GM21423 (cell line): ENCODE results near the gene TMEM117.

Source experiments
- ATAC-seq: cut with Tn5 transposase; IDR thresholded peaks from one replicate; pipeline ENCODE4 v1.9.1; 2021; ENCODE audit warnings: mild to moderate bottlenecking, moderate library complexity; ENCODE audit not compliant: unreplicated experiment

TMEM117 gene

DNA sequence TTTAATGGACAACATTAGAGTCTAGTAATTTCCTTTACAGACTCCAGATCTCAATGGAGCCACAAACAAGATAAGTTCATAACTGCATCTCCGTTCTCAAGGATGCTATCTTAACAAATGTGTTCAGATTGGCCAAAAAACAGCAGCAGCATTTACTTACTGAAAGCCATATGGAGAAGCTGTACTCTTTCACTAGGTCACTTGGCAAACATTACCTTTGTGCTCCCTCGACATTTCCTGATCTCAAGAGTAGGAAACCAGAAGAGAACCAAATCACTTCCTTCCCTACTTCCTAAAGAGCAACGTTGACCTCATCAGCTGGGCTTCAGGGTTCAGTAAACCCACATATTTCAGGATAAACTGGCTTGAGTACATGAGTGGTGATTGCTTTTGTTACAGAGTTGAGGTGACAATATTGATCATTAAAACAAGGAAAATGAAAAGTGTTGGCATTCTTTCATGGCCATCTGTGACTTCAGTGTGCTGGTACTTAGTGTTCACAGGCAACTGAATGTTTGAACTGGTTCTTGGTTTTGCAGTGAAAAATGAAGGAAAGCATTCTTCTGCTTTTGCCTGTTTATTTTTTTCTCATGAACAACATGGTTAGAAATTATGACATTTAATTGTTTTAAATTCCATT, 449.6 kb downstream of the TMEM117 start:
- ATAC-seq = no peak

- peak; percentile 68 for ATAC-seq
Measured at GRCh38 chr12:44286336-44286735, 450.5 kb downstream of the TMEM117 start.

DNA sequence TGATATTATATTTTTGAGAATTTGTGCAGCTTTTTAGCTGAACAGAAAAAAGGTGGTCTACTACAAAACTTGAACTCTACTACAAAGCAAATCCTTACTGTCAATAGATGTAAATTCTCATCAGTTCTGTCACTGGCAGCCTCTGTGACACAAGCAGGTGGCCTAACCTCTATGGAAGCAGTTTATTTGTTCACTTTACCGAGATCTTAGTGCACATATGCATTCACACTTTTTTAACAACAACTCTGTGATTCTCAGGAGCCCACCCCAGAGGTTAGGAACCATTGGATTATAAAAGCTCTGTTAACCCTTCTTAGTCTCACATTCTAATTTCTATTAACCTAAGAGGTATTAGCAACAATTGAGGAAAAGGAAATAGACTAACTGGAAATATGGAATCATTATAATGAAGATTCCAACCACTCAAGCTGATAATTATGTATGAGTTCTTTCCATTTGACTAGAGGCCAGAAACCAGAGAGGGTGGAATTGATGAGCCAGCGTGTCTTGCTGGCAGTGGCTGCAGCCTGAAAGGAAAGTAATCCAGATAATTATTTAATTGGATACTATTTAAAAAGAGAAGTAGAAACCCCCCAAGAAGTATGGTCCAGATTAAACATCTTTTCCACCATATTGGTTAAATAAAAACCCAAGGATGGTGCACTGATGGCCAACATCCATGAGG, 451.1 kb downstream of the TMEM117 start:
- ATAC-seq = no peak

DNA sequence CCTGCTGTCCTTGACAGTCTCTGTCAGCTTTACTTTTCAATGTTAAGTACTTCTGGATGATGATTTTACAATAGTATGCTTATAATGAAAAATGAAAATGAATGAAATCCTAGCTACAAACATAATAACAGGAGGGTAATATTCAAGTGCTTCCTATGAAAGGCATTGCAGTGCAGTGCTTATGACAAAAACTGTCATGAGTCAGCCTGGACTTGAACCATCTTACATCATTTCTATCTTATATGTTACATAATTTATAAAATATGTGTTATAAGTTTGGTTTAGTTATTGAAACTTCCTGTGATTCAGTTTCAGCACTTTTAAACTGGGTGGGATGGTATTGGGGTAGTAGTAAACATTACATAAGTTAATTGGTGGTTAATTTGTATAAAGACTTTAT, 451.7 kb downstream of the TMEM117 start:
- no peak for ATAC-seq

- peak; percentile 97 for ATAC-seq
Measured at GRCh38 chr12:44294649-44295048, 458.8 kb downstream of the TMEM117 start.

- ATAC-seq = no peak
Measured at GRCh38 chr12:44295958-44296623, 460.2 kb downstream of the TMEM117 start.

DNA sequence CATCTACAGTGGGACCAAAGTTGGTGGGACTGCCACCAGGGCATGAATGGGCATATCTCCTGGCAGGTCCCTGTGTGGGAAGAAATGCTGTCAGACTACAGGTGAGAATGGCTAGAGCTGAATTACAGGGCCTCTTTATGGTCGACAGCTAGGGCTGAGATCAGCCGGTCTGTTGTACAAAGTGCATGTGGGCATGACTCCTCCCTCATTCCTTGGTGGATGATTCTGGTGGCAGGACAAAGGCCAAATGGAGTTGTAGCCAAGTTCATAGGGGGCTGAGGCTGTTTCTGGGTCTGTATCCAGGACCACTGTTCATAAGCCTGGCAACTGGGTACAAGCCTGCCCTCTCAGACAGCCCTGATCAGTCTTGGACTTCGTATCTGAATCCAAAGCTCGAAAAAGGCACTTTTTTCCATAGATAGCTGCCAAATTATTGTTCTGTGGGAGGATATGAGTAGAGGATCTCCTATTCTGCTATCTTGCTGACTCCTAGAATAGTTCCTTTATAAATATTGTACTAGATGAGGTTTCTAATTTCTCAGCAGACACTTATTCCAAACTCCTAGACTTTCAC, 460.8 kb downstream of the TMEM117 start:
- no peak for ATAC-seq

DNA sequence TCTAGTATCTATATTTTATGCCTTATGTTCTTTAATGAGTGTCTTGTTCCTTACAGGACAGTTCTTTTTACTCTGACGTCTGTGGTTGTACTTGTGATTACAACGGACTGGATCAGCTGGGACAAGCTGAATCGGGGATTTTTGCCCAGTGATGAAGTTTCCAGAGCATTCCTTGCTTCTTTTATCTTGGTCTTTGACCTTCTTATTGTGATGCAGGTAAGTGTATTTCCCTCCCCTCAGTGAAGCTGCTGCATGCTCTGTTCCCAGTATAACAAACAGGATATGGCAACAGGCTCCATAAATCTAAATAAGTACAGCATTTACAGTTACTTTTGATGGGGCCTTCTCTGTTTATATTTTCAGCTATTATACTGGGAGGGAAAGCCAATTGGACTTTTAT, 463.6 kb downstream of the TMEM117 start:
- ATAC-seq = no peak

GRCh38 chr12:44307506-44308168, 471.8 kb downstream of the TMEM117 start:
- ATAC-seq = no peak

DNA sequence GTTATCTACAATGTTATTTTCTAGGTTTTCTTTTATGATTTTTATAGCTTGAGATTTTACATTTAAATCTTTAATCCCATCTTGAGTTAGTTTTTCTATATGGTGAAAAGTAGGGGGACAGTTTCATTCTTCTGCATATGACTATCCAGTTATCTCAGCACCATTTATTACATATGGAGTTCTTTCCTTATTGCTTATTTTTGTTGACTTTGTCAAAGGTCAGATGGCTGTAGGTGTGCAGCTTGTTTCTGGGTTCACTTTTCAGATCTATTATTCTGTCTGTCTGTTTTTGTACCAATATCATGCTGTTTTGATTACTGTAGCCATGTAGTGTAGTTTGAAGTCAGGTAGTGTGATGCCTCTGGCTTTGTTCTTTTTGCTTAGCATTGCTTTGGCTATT, 477.3 kb downstream of the TMEM117 start:
- ATAC-seq = no peak

DNA sequence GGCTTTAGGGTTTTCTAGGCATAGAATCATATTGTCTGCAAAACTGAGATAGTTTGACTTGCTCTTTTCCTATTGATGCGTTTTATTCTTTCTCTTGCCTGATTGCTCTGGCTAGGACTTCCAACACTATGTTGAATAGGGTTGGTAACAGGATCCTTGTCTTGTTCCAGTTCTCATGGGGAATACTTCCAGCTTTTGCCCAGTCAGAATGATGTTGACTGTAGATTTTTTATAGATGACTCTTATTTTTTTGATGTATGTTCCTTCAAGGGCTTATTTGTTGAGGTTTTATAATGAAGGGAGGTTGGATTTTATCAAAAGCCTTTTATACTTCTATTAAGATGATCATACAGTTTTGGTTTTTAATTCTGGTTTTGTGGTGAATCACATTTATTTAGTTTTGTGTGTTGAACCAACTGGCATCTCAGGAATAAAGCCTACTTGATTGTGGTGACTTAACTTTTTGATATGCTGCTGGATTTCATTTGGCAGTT, 478.2 kb downstream of the TMEM117 start:
- no peak for ATAC-seq

DNA sequence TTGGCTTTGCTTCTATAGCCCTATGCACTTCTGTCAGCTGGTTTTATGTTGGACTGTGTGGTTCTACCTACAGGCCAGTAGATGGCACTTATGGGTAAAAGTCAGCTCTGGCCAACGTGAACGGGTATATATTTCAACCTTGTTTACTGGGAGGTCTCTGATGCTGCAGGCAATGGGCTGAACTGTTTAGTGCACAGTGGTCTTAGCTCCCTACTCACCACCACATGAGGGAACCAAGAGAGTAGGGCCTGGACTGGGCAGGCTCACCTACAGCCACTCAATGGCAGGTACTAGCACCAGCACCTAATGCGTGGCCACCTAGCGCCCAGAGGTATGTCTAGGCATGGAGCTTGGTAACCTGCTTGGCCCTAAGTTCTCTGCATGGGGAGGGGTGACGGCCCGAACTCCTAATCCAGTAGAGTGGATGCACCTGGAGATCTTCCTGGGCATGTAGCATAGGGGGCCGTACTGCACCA, 481.8 kb downstream of the TMEM117 start:
- ATAC-seq = peak; percentile 81

- ATAC-seq = no peak
Measured at GRCh38 chr12:44331269-44331668, 495.4 kb downstream of the TMEM117 start.

- ATAC-seq = no peak
Measured at GRCh38 chr12:44334347-44334746, 498.5 kb downstream of the TMEM117 start.

DNA sequence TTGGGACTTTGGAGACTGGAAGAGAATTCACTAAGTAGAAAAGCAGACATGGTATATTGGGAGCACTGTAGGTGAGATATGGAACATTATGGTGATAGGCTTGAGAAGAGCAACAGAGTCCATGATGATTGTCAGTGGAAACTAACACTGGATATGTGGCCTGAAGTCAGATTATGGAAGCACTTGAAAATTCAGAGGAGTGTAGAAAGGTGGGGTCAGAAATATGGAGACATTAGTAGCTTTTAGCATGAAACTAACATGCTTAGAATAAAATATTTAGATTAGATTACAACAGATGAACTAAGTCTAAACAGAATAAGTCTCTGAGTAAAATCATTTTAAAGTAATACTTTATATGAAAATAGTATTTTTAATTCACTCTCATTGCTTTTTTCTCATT, 499.1 kb downstream of the TMEM117 start:
- no peak for ATAC-seq

DNA sequence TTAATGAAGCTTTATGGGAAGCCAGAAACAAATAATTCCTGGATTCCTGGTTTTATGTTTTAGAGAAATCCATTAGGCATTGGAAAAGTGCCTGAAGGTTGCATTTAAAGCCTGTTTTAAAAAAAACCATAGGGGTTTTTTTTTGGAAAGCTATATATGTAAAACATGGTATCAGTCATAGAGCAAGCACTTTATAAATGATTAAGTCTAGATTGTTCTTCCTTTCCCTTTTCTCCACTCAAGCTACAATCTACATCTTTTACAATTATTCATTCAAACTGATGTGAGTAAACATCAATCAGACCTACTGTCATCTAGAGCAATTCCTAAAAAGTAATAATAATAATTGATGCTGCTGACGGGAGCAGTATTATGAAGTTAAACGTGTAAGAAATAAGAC, 500.7 kb downstream of the TMEM117 start:
- ATAC-seq = no peak

GRCh38 chr12:44342371-44342770, 506.5 kb downstream of the TMEM117 start:
- no peak for ATAC-seq

DNA sequence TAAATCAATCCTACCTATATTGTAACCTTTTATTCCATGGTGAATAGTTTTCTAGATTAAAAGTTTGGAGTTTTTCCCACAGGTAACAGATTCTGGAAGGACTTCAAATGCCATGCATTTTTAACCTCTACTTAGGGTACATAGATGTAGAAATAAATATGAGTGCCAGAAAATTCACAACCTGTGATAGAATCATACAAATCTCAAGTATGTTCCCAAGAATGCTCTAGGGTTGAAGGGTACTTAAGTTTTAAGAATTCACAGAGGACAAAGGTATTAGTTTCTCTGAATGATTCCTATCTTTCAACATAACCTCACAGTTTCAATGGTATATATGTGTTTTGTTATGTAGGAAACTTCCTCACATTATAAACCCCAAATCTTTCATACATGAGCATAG, 511.3 kb downstream of the TMEM117 start:
- no peak for ATAC-seq

DNA sequence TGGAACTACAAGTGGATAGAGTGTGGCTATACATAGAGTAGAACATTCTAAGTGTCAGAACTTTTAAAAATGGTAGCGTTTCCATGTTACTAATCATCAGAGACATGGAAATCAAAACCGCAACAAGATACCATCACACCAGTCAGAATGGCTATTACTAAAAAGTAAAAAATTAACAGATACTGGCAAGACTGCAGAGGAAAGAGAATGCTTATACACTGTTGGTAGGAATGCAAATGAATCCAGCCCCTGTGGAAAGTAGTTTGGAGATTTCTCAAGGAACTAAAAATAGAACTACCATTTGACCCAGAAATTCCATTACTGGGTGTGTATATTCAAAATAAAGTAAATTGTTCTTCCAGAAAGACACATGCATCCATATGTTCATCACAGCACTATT, 521.6 kb downstream of the TMEM117 start:
- no peak for ATAC-seq

DNA sequence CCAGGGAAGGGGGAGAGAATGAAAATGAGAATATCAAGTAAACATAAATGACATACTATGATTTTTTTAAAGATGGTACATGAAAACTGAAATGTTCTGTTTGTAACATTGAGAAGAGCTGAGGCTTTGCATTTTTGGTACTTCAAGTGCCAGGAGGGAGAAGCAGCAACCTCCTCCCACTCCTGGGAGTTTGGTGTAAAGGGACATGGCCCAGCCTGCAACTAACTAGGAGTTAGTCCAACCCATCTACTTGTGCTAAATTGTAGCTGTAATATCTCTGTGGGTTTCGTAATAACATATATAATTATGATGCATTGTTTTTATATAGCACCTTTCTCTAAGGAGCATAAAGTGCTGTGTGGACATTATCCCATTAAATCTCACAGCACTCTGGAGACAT, 522.8 kb downstream of the TMEM117 start:
- ATAC-seq = no peak

- no peak for ATAC-seq
Measured at GRCh38 chr12:44362947-44363346, 527.1 kb downstream of the TMEM117 start.
